NCI-H69 (cell line): ENCODE measurements around the gene DNAI4.
"Not testable (repeated sequence)": the region's sequence is repeated elsewhere in the genome, so short reads cannot be mapped to it uniquely, and the experiment has no call there.

Experiments
- DNase-seq: peaks from one replicate; lab custom pipeline; 2025; lab: John Stamatoyannopoulos, UW

DNAI4 gene

GRCh38 chr1:66924756-66925557 is at the start of gene DNAI4, which contains the start of gene MIER1:
Gene DNAI4, minus strand, starts transcription at chr1:66924856. Its CDS starts 25 bp downstream, at chr1:66924831.
Gene MIER1, plus strand, starts transcription at chr1:66924990. Its CDS starts 39 bp downstream, at chr1:66925029.
- peak; percentile 97 for DNase-seq

- no peak for DNase-seq
Measured at GRCh38 chr1:66968574-66968973, 43.9 kb upstream of the DNAI4 start.

- not testable (repeated sequence) for DNase-seq
Measured at GRCh38 chr1:66966188-66966873, 41.7 kb upstream of the DNAI4 start.

- DNase-seq: no peak
Measured at GRCh38 chr1:66957938-66958337, 33.3 kb upstream of the DNAI4 start.

GRCh38 chr1:66954208-66954607 is 29.6 kb upstream of the DNAI4 start:
- no peak for DNase-seq

- DNase-seq: no peak
Measured at GRCh38 chr1:66951513-66951912, 26.9 kb upstream of the DNAI4 start.

GRCh38 chr1:66947267-66947666 is 22.6 kb upstream of the DNAI4 start:
- no peak for DNase-seq

- no peak for DNase-seq
Measured at GRCh38 chr1:66945316-66945715, 20.7 kb upstream of the DNAI4 start.

- no peak for DNase-seq
Measured at GRCh38 chr1:66944330-66945274, 19.9 kb upstream of the DNAI4 start.

GRCh38 chr1:66943361-66943969 is 18.8 kb upstream of the DNAI4 start:
- DNase-seq: no peak

- DNase-seq: no peak
Measured at GRCh38 chr1:66940981-66941380, 16.3 kb upstream of the DNAI4 start.

- DNase-seq: no peak
Measured at GRCh38 chr1:66938613-66939012, 14.0 kb upstream of the DNAI4 start.

- DNase-seq: no peak
Measured at GRCh38 chr1:66937529-66938234, 13.0 kb upstream of the DNAI4 start.

- DNase-seq: peak; percentile 20
Measured at GRCh38 chr1:66933887-66934700, 9.4 kb upstream of the DNAI4 start.

- DNase-seq: peak; percentile 32
Measured at GRCh38 chr1:66932291-66932690, 7.6 kb upstream of the DNAI4 start.

- DNase-seq: peak; percentile 35
Measured at GRCh38 chr1:66931590-66931989, 6.9 kb upstream of the DNAI4 start.

GRCh38 chr1:66930823-66931174 is 6.1 kb upstream of the DNAI4 start:
- peak; percentile 71 for DNase-seq

GRCh38 chr1:66929999-66930822 is 5.6 kb upstream of the DNAI4 start:
- peak; percentile 96 for DNase-seq

GRCh38 chr1:66929691-66929998 is 5.0 kb upstream of the DNAI4 start:
- DNase-seq: no peak
